Mesenchymal stem cell (in vitro differentiated cells and primary cell): ENCODE measurements around the gene PRPF18.

Experiments used
- DNase-seq: peaks from one replicate; pipeline ENCODE4 v3.0.0-alpha.2; 2013
- H2AFZ ChIP-seq: one replicate; pipeline ENCODE4 v1.6.1; 2013; ENCODE audit warnings: low read depth, mild to moderate bottlenecking, control low read depth, inconsistent platforms, low read length, moderate library complexity
- H2AK5ac ChIP-seq: 2 replicates; pipeline ENCODE4 v1.6.1; 2013; ENCODE audit warnings: low read length, moderate library complexity, mild to moderate bottlenecking, inconsistent platforms; ENCODE audit not compliant: severe bottlenecking
- H2BK120ac ChIP-seq: one replicate; pipeline ENCODE4 v1.6.1; 2013; ENCODE audit warnings: low read depth, mild to moderate bottlenecking, inconsistent platforms, low read length, moderate library complexity
- H2BK12ac ChIP-seq, 2 experiments: one replicate each; pipeline ENCODE4 v1.6.1; 2013; ENCODE audit warnings: inconsistent platforms in 2 of 2, low read length in 2 of 2, mild to moderate bottlenecking in 2 of 2, moderate library complexity in 2 of 2, control low read depth in 1 of 2
- H2BK15ac ChIP-seq: one replicate; pipeline ENCODE4 v1.6.1; 2013; ENCODE audit warnings: mild to moderate bottlenecking, low read depth, inconsistent platforms; ENCODE audit not compliant: poor library complexity, severe bottlenecking
- H2BK5ac ChIP-seq: 2 replicates; pipeline ENCODE4 v1.6.1; 2013; ENCODE audit warnings: low read depth, mild to moderate bottlenecking, low read length, control low read depth, inconsistent platforms; ENCODE audit not compliant: poor library complexity, severe bottlenecking
- H3K14ac ChIP-seq, 2 experiments: one replicate each; pipeline ENCODE4 v1.6.1; 2013; ENCODE audit warnings: inconsistent platforms in 2 of 2, low read length in 2 of 2, control low read depth in 1 of 2, mild to moderate bottlenecking in 1 of 2, moderate library complexity in 1 of 2
- H3K18ac ChIP-seq, 2 experiments: one replicate each; pipeline ENCODE4 v1.6.1; 2013; ENCODE audit warnings: inconsistent platforms in 2 of 2, low read length in 2 of 2, control low read depth in 1 of 2, low read depth in 1 of 2, mild to moderate bottlenecking in 1 of 2
- H3K23ac ChIP-seq, 2 experiments: one replicate each; pipeline ENCODE4 v1.6.1; 2013; ENCODE audit warnings: inconsistent platforms in 2 of 2, low read length in 2 of 2, mild to moderate bottlenecking in 2 of 2, moderate library complexity in 2 of 2, control low read depth in 1 of 2
- H3K27ac ChIP-seq: 2 replicates; pipeline ENCODE4 v1.5.1; 2013; ENCODE audit warnings: mild to moderate bottlenecking, moderate library complexity, low read length, control low read depth, inconsistent platforms; ENCODE audit not compliant: poor library complexity, severe bottlenecking
- H3K27me3 ChIP-seq, 2 experiments: 2 replicates each; pipeline versions ENCODE4 v1.6.1 to v1.7.0; 2013; ENCODE audit warnings: low read length in 2 of 2, mild to moderate bottlenecking in 2 of 2, moderate library complexity in 2 of 2, control low read depth in 1 of 2, inconsistent platforms in 1 of 2; ENCODE audit not compliant: control insufficient read depth in 1 of 2, insufficient read depth in 1 of 2
- H3K36me3 ChIP-seq, 2 experiments: 2 replicates each; pipeline versions ENCODE4 v1.6.1 to v1.7.0; 2013; ENCODE audit warnings: low read length in 2 of 2, control low read depth in 1 of 2, inconsistent platforms in 1 of 2, low read depth in 1 of 2, mild to moderate bottlenecking in 1 of 2; ENCODE audit not compliant: insufficient read depth in 2 of 2, control insufficient read depth in 1 of 2
- H3K4ac ChIP-seq, 2 experiments: one replicate each; pipeline ENCODE4 v1.6.1; 2013; ENCODE audit warnings: inconsistent platforms in 2 of 2, low read length in 2 of 2, mild to moderate bottlenecking in 2 of 2, moderate library complexity in 2 of 2, control low read depth in 1 of 2, low read depth in 1 of 2
- H3K4me1 ChIP-seq: 2 replicates; pipeline ENCODE4 v1.6.1; 2013; ENCODE audit warnings: low read depth, low read length, control low read depth; ENCODE audit not compliant: control insufficient read depth, insufficient read depth
- H3K4me2 ChIP-seq: 2 replicates; pipeline ENCODE4 v1.6.1; 2013; ENCODE audit warnings: low read length, mild to moderate bottlenecking, inconsistent platforms; ENCODE audit not compliant: poor library complexity, severe bottlenecking
- H3K4me3 ChIP-seq, 2 experiments: 2 replicates each; pipeline versions ENCODE4 v1.5.1 to v1.7.0; 2013; ENCODE audit warnings: low read length in 2 of 2, mild to moderate bottlenecking in 2 of 2, control low read depth in 1 of 2, low read depth in 1 of 2; ENCODE audit not compliant: insufficient read depth in 1 of 2
- H3K79me1 ChIP-seq: replicated peaks from 2 replicates; pipeline ENCODE4 v1.6.1; 2013; ENCODE audit warnings: mild to moderate bottlenecking, control low read depth, low read length, inconsistent platforms; ENCODE audit not compliant: poor library complexity, severe bottlenecking
- H3K9ac ChIP-seq: 2 replicates; pipeline ENCODE4 v1.7.0; 2013; ENCODE audit warnings: mild to moderate bottlenecking, low read length, moderate library complexity
- H3K9me3 ChIP-seq: 2 replicates; pipeline ENCODE4 v1.7.0; 2013; ENCODE audit warnings: mild to moderate bottlenecking, low read length; ENCODE audit not compliant: control insufficient read depth
- H4K8ac ChIP-seq: one replicate; pipeline ENCODE4 v1.6.1; 2013; ENCODE audit warnings: inconsistent platforms, mild to moderate bottlenecking, low read length, moderate library complexity
- H4K91ac ChIP-seq: one replicate; pipeline ENCODE4 v1.6.1; 2013; ENCODE audit warnings: mild to moderate bottlenecking, low read length, inconsistent platforms
- WGBS: methylation state at CpG from one replicate; pipeline ENCODE4 v1.1.7; 2013; ENCODE audit warnings: mixed read lengths; 5-methylcytosine and 5-hydroxymethylcytosine counted together

The PRPF18 gene

GRCh38 chr10:13621931-13622330 is 35.2 kb downstream of the PRPF18 start:
- no peak for DNase-seq
- Histone ChIP-seq H4K8ac (no peak overlapping the region), H2AK5ac (no peak overlapping the region), H3K27me3 (no peaks in the 10 kb centered on the region), H3K4me2 (no peak overlapping the region), H3K4me3 (no peak overlapping the region), H3K14ac (no peak overlapping the region), H2BK120ac (no peak overlapping the region), H2BK15ac (no peak overlapping the region), H3K36me3 (peaks cover 12 to 48% of the 10 kb centered on the region in 2 experiments), H3K27ac (no peak overlapping the region), H4K91ac (no peak overlapping the region), H2BK12ac (no peak overlapping the region), H2BK5ac (no peak overlapping the region), H3K4me1 (no peaks in the 10 kb centered on the region), H3K79me1 (peaks cover 15% of the 10 kb centered on the region), H3K9me3 (no peaks in the 10 kb centered on the region), H3K4ac (no peak overlapping the region), H3K23ac (no peak overlapping the region), H3K18ac (no peak overlapping the region), H3K9ac (no peak overlapping the region), H2AFZ (no peak overlapping the region)
- 83% methylated on average over 2 of the region's 2 CpGs for WGBS

- Histone ChIP-seq H2BK15ac (no peak overlapping the region), H3K14ac (no peak overlapping the region), H3K4me2 (no peak overlapping the region), H2BK12ac (no peak overlapping the region), H3K79me1 (peaks cover 11% of the 10 kb centered on the region), H4K8ac (no peak overlapping the region), H2AFZ (no peak overlapping the region), H3K27me3 (no peaks in the 10 kb centered on the region), H3K18ac (no peak overlapping the region), H3K4me3 (no peak overlapping the region), H3K27ac (no peak overlapping the region), H3K4ac (no peak overlapping the region), H3K4me1 (no peaks in the 10 kb centered on the region), H3K36me3 (peaks cover 4 to 32% of the 10 kb centered on the region in 2 experiments), H3K23ac (no peak overlapping the region), H3K9me3 (no peaks in the 10 kb centered on the region), H2BK5ac (no peak overlapping the region), H3K9ac (no peak overlapping the region), H4K91ac (no peak overlapping the region), H2AK5ac (no peak overlapping the region), H2BK120ac (no peak overlapping the region)
- DNase-seq: no peak
- WGBS: 100% methylated on average over 1 of the region's 1 CpG
Observed at GRCh38 chr10:13624630-13625029, 37.9 kb downstream of the PRPF18 start.

GRCh38 chr10:13627459-13628310 is 40.9 kb downstream of the PRPF18 start:
- WGBS: 95% methylated on average over 6 of the region's 7 CpGs

GRCh38 chr10:13628661-13629060 is 41.9 kb downstream of the PRPF18 start:
- 83% methylated on average over 6 of the region's 7 CpGs for WGBS
- H2BK120ac ChIP-seq: no peak overlapping the region
- H2BK5ac ChIP-seq: no peak overlapping the region
- no peak overlapping the region for H3K4me3 ChIP-seq
- H3K18ac ChIP-seq: no peak overlapping the region
- H3K79me1 ChIP-seq: peaks cover 6% of the 10 kb centered on the region
- no peaks in the 10 kb centered on the region for H3K27me3 ChIP-seq
- H3K9me3 ChIP-seq: no peaks in the 10 kb centered on the region
- no peak overlapping the region for H3K4me2 ChIP-seq
- no peak overlapping the region for H2AFZ ChIP-seq
- no peak overlapping the region for H3K23ac ChIP-seq
- H2AK5ac ChIP-seq: no peak overlapping the region
- H3K4me1 ChIP-seq: no peaks in the 10 kb centered on the region
- no peak overlapping the region for H4K8ac ChIP-seq
- DNase-seq: no peak
- H2BK15ac ChIP-seq: no peak overlapping the region
- no peak overlapping the region for H3K14ac ChIP-seq
- H4K91ac ChIP-seq: no peak overlapping the region
- no peak overlapping the region for H2BK12ac ChIP-seq
- no peak overlapping the region for H3K4ac ChIP-seq
- H3K27ac ChIP-seq: no peak overlapping the region
- peaks cover 7 to 29% of the 10 kb centered on the region in 2 experiments for H3K36me3 ChIP-seq
- no peak overlapping the region for H3K9ac ChIP-seq

More at GRCh38 chr10:13627459-13628310, 40.9 kb downstream of the PRPF18 start:
- no peak overlapping the region for H3K4me3 ChIP-seq
- no peaks in the 10 kb centered on the region for H3K9me3 ChIP-seq
- H3K79me1 ChIP-seq: peaks cover 6% of the 10 kb centered on the region
- no peak overlapping the region for H4K91ac ChIP-seq
- H2BK15ac ChIP-seq: no peak overlapping the region
- no peak overlapping the region for H3K23ac ChIP-seq
- H3K4ac ChIP-seq: no peak overlapping the region
- H3K14ac ChIP-seq: no peak overlapping the region
- H3K4me1 ChIP-seq: no peaks in the 10 kb centered on the region
- no peak overlapping the region for H2BK12ac ChIP-seq
- H3K4me2 ChIP-seq: no peak overlapping the region
- no peak overlapping the region for H3K27ac ChIP-seq
- H2AK5ac ChIP-seq: no peak overlapping the region
- no peak overlapping the region for H2AFZ ChIP-seq
- H3K9ac ChIP-seq: no peak overlapping the region
- no peaks in the 10 kb centered on the region for H3K27me3 ChIP-seq
- no peak for DNase-seq
- no peak overlapping the region for H2BK120ac ChIP-seq
- H3K18ac ChIP-seq: no peak overlapping the region
- no peak overlapping the region for H4K8ac ChIP-seq
- no peak overlapping the region for H2BK5ac ChIP-seq
- H3K36me3 ChIP-seq: peaks cover 5 to 29% of the 10 kb centered on the region in 2 experiments
